ENCODE data around the gene TTLL11.
"Not testable (repeated sequence)": the region's sequence is repeated elsewhere in the genome, so short reads cannot be mapped to it uniquely, and the experiment has no call there.

The TTLL11 gene

DNA sequence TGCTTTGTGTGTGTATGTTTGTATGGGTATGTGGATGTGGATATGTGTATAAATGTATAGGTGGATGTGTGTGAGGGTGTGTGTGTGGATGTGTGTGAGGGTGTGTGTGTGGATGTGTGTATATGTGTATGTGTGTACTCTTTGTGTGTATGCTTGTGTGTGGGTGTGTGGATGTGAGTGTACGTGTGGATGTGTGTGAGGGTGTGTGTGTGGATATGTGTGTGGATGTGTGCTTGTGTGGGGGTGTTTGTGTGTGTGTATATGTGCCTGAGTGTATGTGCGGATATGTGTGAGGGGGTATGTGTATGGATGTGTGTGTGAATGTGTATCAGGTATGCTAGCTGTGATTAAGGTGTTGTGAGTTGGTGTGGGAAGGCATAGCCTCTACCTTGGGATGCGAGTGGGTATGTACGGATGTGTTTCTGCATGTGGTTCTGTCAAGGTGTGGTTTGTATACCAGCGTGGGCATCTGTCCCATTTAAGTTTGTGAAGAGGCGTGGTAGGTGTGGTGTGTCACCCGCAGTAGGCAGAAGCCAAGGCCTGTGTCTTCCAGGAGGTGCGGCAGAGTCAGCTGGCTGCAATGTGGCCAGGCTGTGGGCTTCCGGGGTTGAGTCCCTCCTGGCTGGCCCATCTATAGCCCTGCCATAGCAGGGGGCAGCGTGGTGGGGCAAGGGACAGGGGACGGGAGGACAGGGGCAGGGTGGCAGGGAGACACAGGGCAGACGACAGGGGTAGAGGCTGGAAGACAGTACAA is 285.9 kb downstream of the TTLL11 start:
- no peak for DNase-seq

GRCh38 chr9:121802753-121803152 is 290.4 kb downstream of the TTLL11 start:
- DNase-seq, result no peak

GRCh38 chr9:121801579-121801978 is 291.5 kb downstream of the TTLL11 start:
- no peak for DNase-seq

GRCh38 chr9:121800376-121800775 is 292.7 kb downstream of the TTLL11 start:
- no peak for DNase-seq

DNA sequence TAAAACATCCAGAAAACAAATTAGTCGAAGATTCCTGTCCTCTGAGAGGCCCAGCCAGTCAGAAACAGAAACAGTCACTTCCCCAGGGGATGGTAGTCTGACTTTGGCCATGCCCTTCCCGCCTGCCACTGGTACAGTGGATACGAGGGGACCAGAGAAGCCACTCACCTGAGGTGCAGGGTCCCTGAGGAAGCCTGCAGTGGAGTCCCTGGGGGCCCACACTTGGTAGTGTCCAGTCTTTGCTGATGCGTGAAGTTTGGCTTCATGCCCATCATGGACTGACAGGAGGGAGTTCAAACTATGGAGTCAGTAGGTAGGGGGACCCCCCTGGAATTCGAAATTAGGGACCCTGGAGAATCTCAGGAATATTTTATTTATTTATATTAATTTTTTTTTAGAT is 294.2 kb downstream of the TTLL11 start:
- DNase-seq, result no peak

DNA sequence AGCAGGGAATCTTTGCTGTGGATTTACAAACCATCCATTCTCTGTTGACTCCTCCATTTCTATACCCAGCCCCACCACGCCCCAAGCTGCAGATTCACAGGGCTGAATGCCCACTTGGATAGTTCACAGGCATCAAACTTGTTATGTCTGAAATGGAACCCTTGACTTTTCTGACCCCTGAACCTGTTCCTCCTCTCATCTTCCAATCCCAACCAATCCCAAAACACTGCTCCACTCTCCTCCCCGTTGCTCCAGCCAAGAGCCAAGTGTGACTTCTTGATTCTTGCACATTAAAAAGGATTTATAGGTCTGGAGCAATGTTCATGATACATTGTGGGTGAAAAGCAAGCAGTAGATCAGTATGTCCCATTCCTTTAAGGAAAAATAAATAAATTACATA is 296.0 kb downstream of the TTLL11 start:
- no peak for DNase-seq

DNA sequence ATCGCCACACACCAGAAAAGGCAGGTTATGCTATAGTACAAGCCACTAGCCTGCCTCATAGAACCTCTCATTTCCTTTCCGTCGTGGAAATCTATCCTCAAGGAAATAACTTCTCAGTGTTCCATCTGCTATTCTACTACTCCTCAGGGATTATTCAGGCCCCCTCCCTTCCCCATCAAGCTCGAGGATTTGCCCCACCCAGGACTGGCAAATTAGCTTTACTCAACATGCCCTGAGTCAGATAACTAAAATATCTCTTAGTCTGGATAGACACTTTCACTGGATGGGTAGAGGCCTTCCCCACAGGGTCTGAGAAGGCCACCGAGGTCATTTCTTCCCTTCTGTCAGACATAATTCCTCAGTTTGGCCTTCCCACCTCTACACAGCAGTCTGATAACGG is 298.8 kb downstream of the TTLL11 start:
- DNase-seq, result not testable (repeated sequence)

DNA sequence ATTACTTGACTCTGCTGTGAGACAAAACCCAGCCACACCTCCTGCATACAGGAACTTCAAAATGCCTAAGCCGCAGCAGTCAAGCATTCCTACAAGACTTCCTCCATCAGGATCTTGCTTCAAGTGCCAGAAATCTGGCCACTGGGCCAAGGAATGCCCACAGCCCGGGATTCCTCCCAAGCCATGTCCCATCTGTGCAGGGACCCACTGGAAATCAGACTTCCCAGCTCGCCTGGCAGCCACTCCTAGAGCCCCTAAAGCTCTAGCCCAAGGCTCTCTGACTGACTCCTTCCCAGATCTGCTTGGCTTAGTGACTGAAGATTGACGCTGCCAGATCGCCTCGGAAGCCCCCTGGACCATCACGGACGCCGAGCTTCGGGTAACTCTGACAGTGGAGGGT is 300.6 kb downstream of the TTLL11 start:
- DNase-seq, result not testable (repeated sequence)

- DNase-seq, result no peak
These were observed 302.3 kb downstream of the TTLL11 start for GRCh38 chr9:121790841-121791240.

DNA sequence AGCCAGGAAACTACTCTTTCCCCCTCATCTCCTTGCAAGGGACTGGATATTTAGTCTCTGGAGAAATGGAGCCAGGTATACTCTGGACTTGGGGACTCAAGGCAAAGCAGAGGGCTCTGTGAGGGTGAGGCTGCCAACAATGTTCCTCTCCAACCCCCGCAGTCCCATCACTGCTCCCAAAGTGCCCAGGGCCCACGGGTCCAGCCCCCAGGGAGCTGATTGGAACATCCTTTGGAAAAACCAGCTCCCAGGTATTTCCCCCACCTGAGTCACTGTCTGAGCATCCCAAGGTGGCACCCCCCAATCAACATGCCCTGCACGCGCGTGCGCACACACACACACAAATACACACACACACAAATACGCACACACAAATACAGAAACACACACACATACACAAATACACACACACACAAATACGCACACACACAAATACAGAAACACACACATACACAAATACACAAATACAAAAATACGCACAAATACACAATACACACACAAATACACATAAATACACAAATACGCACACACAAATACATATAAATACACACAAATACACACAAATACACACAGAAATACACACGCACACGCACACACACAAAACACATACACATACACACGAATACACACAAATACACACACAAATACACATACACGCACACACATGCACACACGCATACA is 304.3 kb downstream of the TTLL11 start:
- DNase-seq, result no peak

GRCh38 chr9:121786998-121787422 is 306.1 kb downstream of the TTLL11 start:
- no peak for DNase-seq

- no peak for DNase-seq
These were observed 306.6 kb downstream of the TTLL11 start for GRCh38 chr9:121786543-121786948.

GRCh38 chr9:121785673-121786542 is 307.2 kb downstream of the TTLL11 start:
- DNase-seq, result no peak

GRCh38 chr9:121784731-121785411 is 308.2 kb downstream of the TTLL11 start:
- DNase-seq, result no peak

GRCh38 chr9:121783521-121784507 is 309.3 kb downstream of the TTLL11 start:
- DNase-seq, result no peak

GRCh38 chr9:121783111-121783510 is 310.0 kb downstream of the TTLL11 start:
- no peak for DNase-seq

GRCh38 chr9:121782514-121783110 is 310.5 kb downstream of the TTLL11 start:
- DNase-seq, result no peak

DNA sequence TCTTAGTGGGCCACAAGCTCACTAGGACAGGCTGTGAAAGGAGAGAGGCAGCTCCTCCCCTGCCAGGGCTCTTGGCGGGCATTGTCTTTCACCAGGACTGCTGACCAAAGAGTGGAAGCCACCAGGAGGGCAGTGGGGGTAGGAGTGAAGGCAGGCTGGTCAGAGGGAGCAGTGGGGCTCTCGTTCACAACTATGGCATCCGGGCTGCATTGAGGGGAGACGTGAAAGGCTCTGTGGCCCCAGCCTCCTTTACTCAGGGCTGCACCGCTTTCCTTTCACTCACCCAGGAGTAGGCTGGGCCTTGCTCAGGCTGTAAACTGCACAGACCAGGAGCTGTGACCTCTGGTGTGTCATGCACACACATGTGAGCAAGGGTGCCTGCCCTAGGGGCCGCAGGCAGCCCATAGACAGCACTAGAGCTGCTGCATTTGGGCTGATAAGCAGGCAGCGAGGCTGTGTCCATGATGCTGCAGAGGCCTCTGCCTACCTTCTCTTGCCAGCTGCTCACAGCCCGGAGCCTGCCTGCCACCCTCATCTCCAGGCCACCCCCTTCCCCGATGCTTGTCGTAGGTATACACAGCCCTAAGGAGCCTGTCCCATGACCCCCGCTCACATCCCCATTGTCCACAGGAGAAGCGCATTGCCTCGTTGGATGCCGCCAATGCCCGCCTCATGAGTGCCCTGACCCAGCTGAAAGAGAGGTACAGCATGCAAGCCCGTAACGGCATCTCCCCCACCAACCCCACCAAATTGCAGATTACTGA is 311.2 kb downstream of the TTLL11 start:
- DNase-seq, result no peak

DNA sequence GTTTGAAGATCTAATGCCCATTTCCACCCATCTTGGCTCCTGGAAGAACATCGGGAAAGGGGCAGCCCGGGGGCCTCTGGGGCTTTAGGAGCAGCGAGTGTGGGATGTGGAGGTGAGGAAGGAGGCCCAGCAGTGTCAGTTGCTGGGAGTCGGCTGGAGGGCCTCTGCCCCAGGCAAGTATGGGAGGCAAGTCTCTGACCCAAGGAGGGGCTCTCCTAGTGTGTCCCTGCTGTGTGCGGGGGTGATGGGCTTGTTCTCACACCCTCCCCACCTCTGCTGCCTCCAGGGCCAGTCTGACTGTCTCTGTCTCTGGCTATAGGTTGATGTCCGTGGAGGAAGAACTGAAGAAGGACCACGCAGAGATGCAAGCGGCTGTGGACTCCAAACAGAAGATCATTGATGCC is 312.0 kb downstream of the TTLL11 start:
- no peak for DNase-seq
